Mesodermal cell (in vitro differentiated cells): ENCODE results near the gene ZNF747.

Experiments
- H3K27ac ChIP-seq: 2 replicates; pipeline ENCODE4 v1.7.0; 2013; ENCODE audit warnings: mild to moderate bottlenecking, low read depth, low read length, moderate library complexity; ENCODE audit not compliant: severe bottlenecking
- H3K36me3 ChIP-seq: 2 replicates; pipeline ENCODE4 v1.7.1; 2013; ENCODE audit warnings: mild to moderate bottlenecking, low read length, moderate library complexity; ENCODE audit not compliant: control insufficient read depth, insufficient read depth
- H3K4me1 ChIP-seq: one replicate; pipeline ENCODE4 v1.7.1; 2013; ENCODE audit warnings: mild to moderate bottlenecking, low read length; ENCODE audit not compliant: insufficient read depth, control insufficient read depth, poor library complexity, severe bottlenecking
- H3K4me3 ChIP-seq: 2 replicates; pipeline ENCODE4 v1.7.0; 2013; ENCODE audit warnings: low read length, control low read depth, mild to moderate bottlenecking; ENCODE audit not compliant: insufficient read depth, poor library complexity, severe bottlenecking; ENCODE audit errors: extremely low read depth
- H3K9me3 ChIP-seq: 2 replicates; pipeline ENCODE4 v1.7.1; 2013; ENCODE audit warnings: mild to moderate bottlenecking, low read length, moderate library complexity; ENCODE audit not compliant: control insufficient read depth
- WGBS, 2 experiments: methylation state at CpG; one replicate each; pipeline ENCODE4 v1.1.5; 2013; ENCODE audit warnings: missing lambda C conversion rate in 2 of 2; ENCODE audit not compliant: insufficient coverage in 2 of 2; 5-methylcytosine and 5-hydroxymethylcytosine counted together

Gene ZNF747

DNA sequence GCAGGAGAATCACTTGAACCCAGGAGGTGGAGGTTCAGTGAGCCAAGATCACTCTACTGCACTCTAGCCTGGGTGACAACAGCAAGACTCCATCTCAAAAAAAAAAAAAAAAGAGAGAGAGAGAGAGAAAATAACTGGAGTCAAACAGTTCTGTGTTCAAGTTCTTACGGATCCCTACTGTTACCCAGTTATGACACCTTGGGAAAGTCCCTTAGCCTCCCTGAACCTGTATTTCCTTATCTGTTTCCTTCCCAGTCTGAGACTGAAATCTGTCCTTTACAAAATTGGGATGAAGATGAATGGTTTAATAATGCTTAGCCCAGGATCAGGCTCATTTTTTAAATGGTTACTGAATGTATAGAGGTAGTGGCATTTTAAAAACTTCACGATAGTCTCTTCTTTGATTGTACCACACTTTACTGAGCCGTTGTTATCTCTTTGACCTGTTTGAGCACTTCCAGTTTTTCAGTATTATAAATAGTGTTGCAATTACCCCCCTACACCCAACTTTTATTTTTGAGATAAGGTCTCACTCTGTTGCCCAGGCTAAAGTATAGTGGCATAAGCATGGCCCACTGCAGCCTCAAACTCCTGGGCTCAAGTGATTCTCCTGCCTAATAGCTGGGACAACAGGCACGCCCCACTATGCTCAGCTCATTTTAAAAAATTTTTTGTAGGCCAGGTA, 25.4 kb downstream of the ZNF747 start:
- H3K4me3 ChIP-seq: no peak overlapping the region
- 57 to 73% methylated on average over 1 of the region's 4 CpGs for WGBS, 2 experiments
- no peaks in the 10 kb centered on the region for H3K36me3 ChIP-seq

DNA sequence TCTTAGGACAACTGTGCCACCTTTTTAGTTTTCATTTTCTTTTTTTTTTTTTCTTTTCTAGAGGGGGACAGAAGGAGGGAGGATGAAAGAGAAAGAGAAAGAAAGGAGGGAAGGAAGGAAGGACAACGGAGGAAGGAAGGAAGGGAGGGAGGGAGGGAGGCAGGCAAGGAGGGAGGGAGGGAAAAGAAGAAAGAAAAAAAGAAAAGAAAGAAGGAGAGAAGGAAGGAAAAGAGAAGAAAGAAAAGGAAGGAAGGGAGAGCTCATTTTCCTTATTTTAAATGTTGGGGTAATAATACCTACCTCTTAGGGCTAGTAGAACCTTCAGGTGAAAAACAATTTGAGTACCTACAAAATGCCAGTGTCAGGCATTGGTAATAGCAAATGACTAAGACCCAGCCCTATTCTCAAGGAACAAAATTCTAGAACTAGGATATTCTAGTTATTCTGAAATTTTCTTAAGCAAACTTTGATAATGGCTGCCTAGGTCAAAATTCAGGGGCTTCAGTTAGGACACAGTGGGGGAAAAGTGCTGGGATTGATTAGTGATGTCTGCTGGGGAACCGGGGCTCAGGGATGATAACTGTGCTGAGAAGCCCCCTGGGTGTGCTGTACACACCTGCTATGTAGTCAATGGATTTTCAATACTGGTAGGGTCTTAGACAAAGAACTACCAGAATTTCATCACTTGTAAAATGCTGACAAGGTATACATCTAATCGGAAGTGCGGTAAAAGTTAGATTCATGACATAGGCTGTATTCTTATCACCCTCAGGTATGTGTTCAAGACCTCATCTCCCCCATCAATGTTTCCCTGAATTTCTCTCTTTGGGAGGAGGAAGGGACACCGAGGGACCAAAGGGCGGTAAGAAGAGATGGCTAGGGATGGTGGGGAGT, 31.0 kb downstream of the ZNF747 start:
- Histone ChIP-seq H3K9me3 (no peaks in the 10 kb centered on the region), H3K4me1 (no peaks in the 10 kb centered on the region)
- WGBS, 2 experiments: 32 to 79% methylated on average over 2 to 3 of the region's 6 CpGs

More for the DNA sequence above, 25.4 kb downstream of the ZNF747 start:
- Histone ChIP-seq H3K9me3 (no peaks in the 10 kb centered on the region), H3K27ac (no peak overlapping the region), H3K4me1 (no peaks in the 10 kb centered on the region)

DNA sequence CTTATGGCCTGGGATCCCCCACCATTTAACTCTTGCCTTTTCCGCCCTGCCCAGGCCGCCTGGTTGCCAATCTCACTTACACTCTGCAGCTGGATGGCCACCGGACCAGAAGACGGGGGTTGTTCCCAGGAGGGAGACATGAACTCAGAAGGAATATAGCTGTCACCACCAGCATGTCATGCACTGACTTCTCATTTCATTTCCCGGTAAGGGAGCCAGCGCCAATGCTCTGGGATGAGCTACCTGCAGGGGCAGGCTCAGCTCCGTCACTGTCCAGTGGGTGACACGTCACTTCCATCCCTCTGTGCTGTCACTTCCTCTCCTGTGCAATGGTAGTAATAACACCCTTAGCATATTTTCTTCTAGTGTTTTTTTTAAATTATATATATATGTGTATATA, 35.4 kb downstream of the ZNF747 start:
- no peak overlapping the region for H3K27ac ChIP-seq
- H3K9me3 ChIP-seq: no peaks in the 10 kb centered on the region
- 78 to 98% methylated on average over 5 to 6 of the region's 8 CpGs for WGBS, 2 experiments
- no peaks in the 10 kb centered on the region for H3K4me1 ChIP-seq
- no peak overlapping the region for H3K4me3 ChIP-seq
- H3K36me3 ChIP-seq: no peaks in the 10 kb centered on the region

More for the DNA sequence above, 31.0 kb downstream of the ZNF747 start:
- H3K4me3 ChIP-seq: no peak overlapping the region
- H3K27ac ChIP-seq: no peak overlapping the region
- H3K36me3 ChIP-seq: no peaks in the 10 kb centered on the region

DNA sequence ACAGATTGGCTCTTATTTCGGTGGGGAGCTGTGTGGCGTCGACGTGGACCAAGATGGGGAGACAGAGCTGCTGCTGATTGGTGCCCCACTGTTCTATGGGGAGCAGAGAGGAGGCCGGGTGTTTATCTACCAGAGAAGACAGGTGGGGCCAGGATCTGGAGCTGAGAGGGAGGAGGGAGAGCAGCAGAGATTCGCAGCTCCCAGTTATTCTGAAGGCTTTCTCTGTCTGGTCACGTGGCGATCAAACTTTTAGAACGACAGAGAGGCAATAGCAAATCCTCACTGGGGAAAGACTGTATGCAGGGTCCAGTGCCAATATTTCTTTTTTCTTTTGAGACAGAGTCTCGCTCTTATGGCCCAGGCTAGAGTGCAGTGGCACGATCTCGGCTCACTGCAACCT, 39.9 kb downstream of the ZNF747 start:
- no peaks in the 10 kb centered on the region for H3K36me3 ChIP-seq
- 69 to 80% methylated on average over 5 to 11 of the region's 12 CpGs for WGBS, 2 experiments
- no peak overlapping the region for H3K4me3 ChIP-seq
- no peaks in the 10 kb centered on the region for H3K4me1 ChIP-seq
- no peak overlapping the region for H3K27ac ChIP-seq
- no peaks in the 10 kb centered on the region for H3K9me3 ChIP-seq

DNA sequence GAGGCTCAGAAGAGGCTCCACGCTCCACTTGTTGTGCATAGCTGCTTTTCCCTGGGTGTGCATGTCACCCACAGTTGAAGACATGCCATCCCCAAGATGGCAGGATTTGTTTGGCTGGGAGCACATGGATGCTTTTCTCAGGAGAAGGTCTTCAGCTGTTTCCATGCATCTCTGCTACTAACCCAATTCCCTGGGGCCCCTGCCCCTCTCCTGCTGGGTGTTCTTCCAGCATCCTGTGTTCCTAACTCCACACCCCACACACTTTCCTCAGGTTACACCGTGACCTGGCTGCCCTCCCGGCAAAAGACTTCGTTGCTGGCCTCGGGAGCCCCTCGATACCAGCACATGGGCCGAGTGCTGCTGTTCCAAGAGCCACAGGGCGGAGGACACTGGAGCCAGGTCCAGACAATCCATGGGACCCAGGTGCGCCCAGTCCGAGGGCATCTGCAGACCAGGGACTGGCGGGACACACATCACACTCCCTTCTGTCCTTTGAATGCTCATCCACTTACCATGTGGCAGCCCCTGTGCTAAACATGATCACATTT, 40.6 kb downstream of the ZNF747 start:
- Histone ChIP-seq H3K4me1 (no peaks in the 10 kb centered on the region), H3K4me3 (no peak overlapping the region), H3K27ac (no peak overlapping the region), H3K9me3 (no peaks in the 10 kb centered on the region), H3K36me3 (no peaks in the 10 kb centered on the region)
- WGBS, 2 experiments: 76 to 90% methylated on average over 8 to 11 of the region's 11 CpGs

DNA sequence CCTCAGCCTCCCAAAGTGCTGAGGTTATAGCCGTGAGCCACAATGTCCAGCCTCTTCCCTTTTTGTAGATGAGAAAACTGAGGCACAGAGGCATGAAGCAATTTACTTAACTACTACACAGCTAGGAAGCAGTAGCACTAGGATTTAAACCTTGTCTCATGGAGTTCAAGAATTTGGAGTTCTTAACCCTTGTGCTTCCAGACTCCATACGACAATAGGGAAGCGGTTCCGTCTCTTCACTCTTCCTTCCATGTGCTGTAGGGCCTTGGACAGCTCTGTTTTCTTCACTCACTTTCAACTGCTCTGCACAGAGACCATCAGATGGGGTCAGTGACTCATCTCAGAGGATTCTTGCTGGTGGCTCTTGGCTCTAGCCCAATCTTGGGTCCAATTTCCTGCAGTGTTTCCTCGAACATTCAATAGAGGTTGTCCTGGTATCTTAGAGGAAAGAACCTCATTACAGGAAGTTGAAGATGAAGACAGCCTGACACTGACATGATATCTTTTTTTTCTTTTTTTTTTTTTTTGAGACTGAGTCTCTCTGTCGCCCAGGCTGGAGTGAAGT, 42.8 kb downstream of the ZNF747 start:
- Histone ChIP-seq H3K4me3 (no peak overlapping the region), H3K9me3 (no peaks in the 10 kb centered on the region), H3K36me3 (no peaks in the 10 kb centered on the region), H3K27ac (no peak overlapping the region), H3K4me1 (no peaks in the 10 kb centered on the region)
- WGBS, 2 experiments: 77 to 79% methylated on average over 5 of the region's 6 CpGs

DNA sequence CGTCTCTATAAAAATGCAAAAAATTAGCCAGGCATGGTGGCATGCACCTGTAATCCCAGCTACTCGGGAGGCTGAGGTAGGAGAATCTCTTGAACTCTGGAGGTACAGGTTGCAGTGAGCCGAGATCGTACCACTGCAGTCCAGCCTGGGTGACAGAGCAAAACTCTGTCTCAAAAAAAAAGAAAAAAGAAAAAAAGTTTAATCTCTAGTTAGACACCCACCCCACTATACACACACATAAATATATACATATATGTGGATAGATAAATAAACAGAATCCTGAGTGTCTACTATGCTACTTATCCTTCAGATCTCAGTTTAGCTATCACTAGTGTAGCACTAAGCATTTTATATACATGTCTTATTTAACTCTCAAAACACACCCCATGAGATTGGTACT, 43.4 kb downstream of the ZNF747 start:
- H3K4me3 ChIP-seq: no peak overlapping the region
- WGBS, 2 experiments: 97 to 100% methylated on average over 1 to 4 of the region's 4 CpGs
- H3K36me3 ChIP-seq: no peaks in the 10 kb centered on the region
- H3K4me1 ChIP-seq: no peaks in the 10 kb centered on the region
- no peaks in the 10 kb centered on the region for H3K9me3 ChIP-seq
- no peak overlapping the region for H3K27ac ChIP-seq

DNA sequence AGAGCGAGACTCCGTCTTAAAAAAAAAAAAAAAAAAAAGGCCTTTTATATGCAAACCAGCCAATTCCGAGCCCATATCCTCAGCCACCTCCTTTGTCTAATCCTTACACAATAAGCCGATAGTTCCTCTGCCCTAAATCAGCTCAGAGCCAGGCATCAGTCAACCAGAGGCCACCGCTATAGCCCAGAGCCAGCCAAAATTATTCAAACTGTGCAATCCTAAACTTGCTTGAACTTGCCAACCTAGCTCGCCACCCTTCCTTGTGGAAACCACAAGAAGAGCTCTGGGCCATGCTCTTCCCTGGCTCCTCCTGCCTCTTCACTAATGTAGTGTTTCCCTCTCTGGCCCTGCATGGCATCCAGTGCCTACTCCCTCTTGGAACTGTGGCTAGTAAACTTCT, 44.4 kb downstream of the ZNF747 start:
- Histone ChIP-seq H3K4me1 (no peaks in the 10 kb centered on the region), H3K9me3 (no peaks in the 10 kb centered on the region), H3K36me3 (no peaks in the 10 kb centered on the region), H3K27ac (no peak overlapping the region), H3K4me3 (no peak overlapping the region)
- WGBS, 2 experiments: 67 to 74% methylated on average over 4 to 6 of the region's 6 CpGs

DNA sequence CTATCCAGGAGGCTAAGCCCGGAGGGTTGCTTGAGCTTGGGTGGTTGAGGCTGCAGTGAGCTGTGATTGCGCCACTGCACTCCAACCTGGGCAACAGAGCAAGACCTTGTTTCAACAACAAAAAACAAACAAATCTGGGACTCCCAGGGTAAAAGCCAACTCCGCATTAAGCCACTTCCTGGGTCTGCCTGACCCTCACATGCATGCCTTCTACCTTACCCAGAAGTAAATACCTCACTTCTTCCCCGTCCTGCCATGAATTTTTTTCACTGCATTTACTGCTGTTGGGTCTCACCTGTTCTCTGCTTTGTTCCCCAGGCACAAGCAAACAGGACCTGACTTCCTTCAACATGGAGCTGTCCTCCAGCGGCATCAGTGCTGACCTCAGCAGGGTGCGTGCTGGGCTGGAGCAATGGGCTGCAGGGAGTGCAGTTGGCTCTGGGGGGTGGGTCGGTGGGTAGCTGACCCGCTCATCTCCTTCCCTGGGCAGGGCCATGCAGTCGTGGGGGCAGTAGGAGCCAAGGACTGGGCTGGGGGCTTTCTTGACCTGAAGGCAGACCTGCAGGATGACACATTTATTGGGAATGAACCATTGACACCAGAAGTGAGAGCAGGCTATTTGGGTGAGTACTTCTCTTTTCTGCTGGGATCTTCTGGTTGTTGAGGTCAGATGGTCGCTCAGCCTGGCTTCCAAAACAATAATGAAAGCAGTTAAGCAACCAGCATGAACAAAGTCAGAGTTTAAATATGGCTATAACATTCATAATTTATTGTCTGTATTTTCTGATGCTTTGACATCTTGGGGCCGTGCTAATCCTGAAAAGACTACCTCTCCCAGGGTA, 45.7 kb downstream of the ZNF747 start:
- no peaks in the 10 kb centered on the region for H3K36me3 ChIP-seq
- H3K27ac ChIP-seq: no peak overlapping the region
- WGBS, 2 experiments: 51 to 65% methylated on average over 7 to 8 of the region's 11 CpGs
- no peaks in the 10 kb centered on the region for H3K4me1 ChIP-seq
- H3K9me3 ChIP-seq: no peaks in the 10 kb centered on the region
- H3K4me3 ChIP-seq: no peak overlapping the region

DNA sequence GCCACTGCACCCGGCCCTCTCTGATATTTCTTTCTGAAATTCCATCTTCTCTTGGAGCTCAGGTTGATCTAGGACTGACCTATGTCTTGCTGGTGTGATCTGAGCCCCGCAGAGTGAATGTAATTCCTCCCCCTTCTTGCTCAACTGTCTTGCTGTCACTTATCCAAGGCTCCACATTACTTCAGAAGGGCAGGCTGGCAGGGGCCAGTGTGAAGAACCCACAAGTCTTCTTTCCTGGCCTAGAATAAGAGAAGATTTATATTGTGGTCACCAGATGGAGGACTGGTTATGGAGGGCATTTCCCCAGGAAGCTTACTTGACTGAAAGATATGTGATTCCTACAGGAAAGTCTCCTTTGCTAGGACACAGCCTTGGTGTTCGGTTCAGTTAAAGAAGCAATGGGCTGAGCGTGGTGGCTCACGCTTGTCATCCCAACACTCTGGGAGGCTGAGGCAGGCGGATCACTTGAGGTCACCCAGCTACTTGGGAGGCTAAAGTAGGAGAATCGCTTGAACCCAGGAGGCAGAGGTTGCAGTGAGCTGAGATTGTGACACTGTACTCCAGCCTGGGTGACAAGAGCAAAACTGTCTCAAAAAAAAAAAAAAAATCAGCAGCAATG, 48.7 kb downstream of the ZNF747 start:
- no peaks in the 10 kb centered on the region for H3K4me1 ChIP-seq
- H3K4me3 ChIP-seq: no peak overlapping the region
- H3K27ac ChIP-seq: no peak overlapping the region
- no peaks in the 10 kb centered on the region for H3K36me3 ChIP-seq
- no peaks in the 10 kb centered on the region for H3K9me3 ChIP-seq
- WGBS, 2 experiments: 82 to 97% methylated on average over 4 to 7 of the region's 7 CpGs
